K562 (cell line): ENCODE data around the gene IKZF3. TPM values are rescaled to one million over a fixed set of nuclear protein-coding genes. Genes with fewer than 3 reads are reported as not detected.

Experiments used
- ATF1 ChIP-seq, 2 experiments: fragments of 450-650 bp in 1 of 2; IDR thresholded peaks; 2 replicates each; pipeline ENCODE4 v1.6.1; 2016; ENCODE audit warnings: missing compliant biosample characterization in 1 of 2, missing genetic modification characterization in 1 of 2
- C11orf30 ChIP-seq: fragments of 450-650 bp; IDR thresholded peaks from 2 replicates; pipeline ENCODE4 v1.6.1; 2016; ENCODE audit warnings: low read depth, mild to moderate bottlenecking
- CREM ChIP-seq: IDR thresholded peaks from 2 replicates; pipeline ENCODE4 v1.6.1; 2014; ENCODE audit warnings: antibody characterized with exemption, low read depth
- ELF2 ChIP-seq: fragments of 250-450 bp; sonication (Bioruptor Pico); IDR thresholded peaks from 2 replicates; pipeline ENCODE4 v1.5.0; 2021; ENCODE audit warnings: mild to moderate bottlenecking
- ESRRA ChIP-seq: fragments of 450-650 bp; IDR thresholded peaks from 2 replicates; pipeline ENCODE4 v1.6.1; 2014; ENCODE audit warnings: low read depth, mild to moderate bottlenecking, moderate library complexity, borderline replicate concordance
- ETV5 ChIP-seq: sonication (generic); formaldehyde crosslinking; IDR thresholded peaks from 2 replicates; pipeline ENCODE4 v1.4.0; 2020; ENCODE audit warnings: low read depth, mild to moderate bottlenecking, missing genetic modification reagents
- EWSR1 ChIP-seq: fragments of 450-650 bp; IDR thresholded peaks from 2 replicates; pipeline ENCODE4 v1.6.1; 2018; ENCODE audit warnings: borderline replicate concordance, mild to moderate bottlenecking, low read depth, moderate library complexity; ENCODE audit not compliant: partially characterized antibody
- HNRNPLL ChIP-seq: fragments of 200-400 bp; formaldehyde crosslinking; IDR thresholded peaks from 2 replicates; pipeline ENCODE4 v1.6.1; 2017; ENCODE audit warnings: low read length, low read depth, mild to moderate bottlenecking; ENCODE audit not compliant: poor library complexity, severe bottlenecking
- KDM2B ChIP-seq: fragments of 250-450 bp; sonication (Bioruptor Pico); IDR thresholded peaks from 2 replicates; pipeline ENCODE4 v1.8.0; 2021; ENCODE audit warnings: mild to moderate bottlenecking, moderate library complexity
- SMAD2 ChIP-seq: fragments of 150-350 bp; IDR thresholded peaks from 2 replicates; pipeline ENCODE4 v1.6.1; 2014; ENCODE audit warnings: low read depth, mild to moderate bottlenecking, low read length
- SMAD4 ChIP-seq: fragments of 250-450 bp; sonication (Bioruptor Pico); conservative IDR thresholded peaks from 2 replicates; pipeline ENCODE4 v1.8.0; 2021; ENCODE audit warnings: inconsistent platforms, mild to moderate bottlenecking, moderate library complexity
- SRSF3 ChIP-seq: fragments of 200-400 bp; formaldehyde crosslinking; IDR thresholded peaks from 2 replicates; pipeline ENCODE4 v1.6.1; 2016; ENCODE audit warnings: mild to moderate bottlenecking, low read length, moderate library complexity; ENCODE audit not compliant: insufficient read depth
- STAG1 ChIP-seq: sonication (generic); formaldehyde crosslinking; IDR thresholded peaks from 2 replicates; pipeline ENCODE4 v1.5.0; 2020; ENCODE audit warnings: missing genetic modification reagents, borderline replicate concordance
- TBL1XR1 ChIP-seq, 2 experiments: IDR thresholded peaks; 2 replicates each; pipeline ENCODE4 v1.6.1; 2012; ENCODE audit warnings: improper control_type of control experiment in 2 of 2, low read length in 2 of 2, mild to moderate bottlenecking in 1 of 2
- WHSC1 ChIP-seq: IDR thresholded peaks from one replicate; pipeline ENCODE4 v1.6.1; 2012; ENCODE audit warnings: low read length, control low read depth, inconsistent platforms
- ZBED1 ChIP-seq: IDR thresholded peaks from 2 replicates; pipeline ENCODE4 v1.6.1; 2014
- polyA plus RNA-seq, 8 experiments: library from polyadenylated mRNA; depleted of rRNA in 4 of 8; stranded (reverse) in 5 of 8; unstranded in 3 of 8; fragments of >200 nt; fragmentation: Nextera tagmentation in 2 of 8; fragmentation: Illumina TruSeq in 1 of 8; extraction: Ambion mirVana in 2 of 8; extraction: Trizol in 1 of 8; gene quantifications; 2 replicates each; pipeline versions ENCODE4 v1.2.1 to v1.2.3, GENCODE V29; 2011 to 2014; ENCODE audit warnings: inconsistent platforms in 1 of 8, missing spikeins in 1 of 8
- total RNA-seq, 7 experiments: library from RNA; depleted of rRNA in 6 of 7; stranded (reverse); fragments of >200 nt in 6 of 7; fragmentation: Illumina TruSeq in 2 of 7; extraction: Trizol in 2 of 7; gene quantifications; 2 replicates each; pipeline versions ENCODE4 v1.2.1 to v1.2.3, GENCODE V29; 2011 to 2021; ENCODE audit warnings: low replicate concordance in 1 of 7
- TF ChIP-seq, protein P1 (sequence below), 3 experiments: IDR thresholded peaks in 2 of 3; conservative IDR thresholded peaks in 1 of 3; 2 replicates each; pipeline ENCODE4 v1.5.1; 2011 to 2012; ENCODE audit warnings: low read length in 3 of 3, mild to moderate bottlenecking in 3 of 3, control low read depth in 2 of 3, improper control_type of control experiment in 1 of 3, inconsistent platforms in 1 of 3, low read depth in 1 of 3, mixed read lengths in 1 of 3, moderate library complexity in 1 of 3; ENCODE audit not compliant: insufficient read depth in 2 of 3
- TF ChIP-seq, protein P2 (sequence below): fragments of 450-650 bp; formaldehyde crosslinking; IDR thresholded peaks from 2 replicates; pipeline ENCODE4 v1.4.0; 2020; ENCODE audit warnings: mild to moderate bottlenecking, moderate library complexity
- TF ChIP-seq, protein P3 (sequence below): sonication (generic); formaldehyde crosslinking; IDR thresholded peaks from 2 replicates; pipeline ENCODE4 v1.8.0; 2023; ENCODE audit warnings: mild to moderate bottlenecking, missing genetic modification reagents
- TF ChIP-seq, protein P4 (sequence below): fragments of 250-450 bp; sonication (Bioruptor Pico); IDR thresholded peaks from 2 replicates; pipeline ENCODE4 v1.8.0; 2021; ENCODE audit warnings: borderline replicate concordance, mild to moderate bottlenecking, moderate library complexity; ENCODE audit not compliant: poor library complexity, severe bottlenecking

Gene IKZF3
- total and polyA plus RNA-seq, 9 of the 15 experiments (the other 6 are each of a cell fraction or from before 2014, with no cell fraction given) = 0.06 to 1.6 (median 0.62) TPM

DNA sequence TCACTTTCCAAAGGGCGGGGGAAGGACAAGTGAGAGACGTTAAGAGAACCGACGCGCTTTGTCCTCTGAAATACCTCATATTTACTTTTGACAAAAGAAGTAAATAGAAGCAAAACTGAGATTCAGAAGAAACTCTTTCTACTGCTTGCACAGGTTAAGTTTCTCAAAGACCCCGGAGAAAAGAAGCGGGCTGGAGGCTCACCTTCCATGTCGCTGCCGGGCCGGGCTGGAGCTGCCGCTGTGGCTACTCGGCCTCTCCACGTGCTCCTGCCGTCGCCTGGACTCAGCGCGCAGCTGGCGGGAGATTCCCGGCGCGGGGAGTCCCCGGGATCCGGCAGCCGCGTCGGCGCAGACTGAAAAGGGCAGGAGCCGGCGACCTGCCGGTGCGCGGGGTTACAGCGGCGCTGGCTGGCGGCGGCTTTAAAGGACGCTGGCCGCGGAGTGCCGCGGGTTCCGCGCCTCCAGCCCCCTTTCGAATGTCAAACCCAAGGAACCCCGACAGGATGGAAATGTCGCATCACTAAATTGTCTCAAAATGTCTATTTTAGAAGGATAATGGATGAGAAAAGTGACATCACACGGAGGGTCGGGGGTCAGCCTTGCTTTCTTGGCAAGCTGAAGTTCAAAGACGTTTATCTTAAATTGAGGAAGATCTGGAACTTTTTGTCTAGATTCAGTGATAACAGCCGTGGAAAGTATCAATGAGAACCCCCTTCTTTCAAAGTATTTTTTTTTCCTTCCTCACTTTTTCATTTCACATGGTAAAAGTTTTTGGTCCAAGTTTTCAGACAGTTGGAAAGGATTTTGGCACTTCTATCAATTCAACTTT, at the start of gene IKZF3 (continued):
- TF ChIP-seq, protein P1, sequence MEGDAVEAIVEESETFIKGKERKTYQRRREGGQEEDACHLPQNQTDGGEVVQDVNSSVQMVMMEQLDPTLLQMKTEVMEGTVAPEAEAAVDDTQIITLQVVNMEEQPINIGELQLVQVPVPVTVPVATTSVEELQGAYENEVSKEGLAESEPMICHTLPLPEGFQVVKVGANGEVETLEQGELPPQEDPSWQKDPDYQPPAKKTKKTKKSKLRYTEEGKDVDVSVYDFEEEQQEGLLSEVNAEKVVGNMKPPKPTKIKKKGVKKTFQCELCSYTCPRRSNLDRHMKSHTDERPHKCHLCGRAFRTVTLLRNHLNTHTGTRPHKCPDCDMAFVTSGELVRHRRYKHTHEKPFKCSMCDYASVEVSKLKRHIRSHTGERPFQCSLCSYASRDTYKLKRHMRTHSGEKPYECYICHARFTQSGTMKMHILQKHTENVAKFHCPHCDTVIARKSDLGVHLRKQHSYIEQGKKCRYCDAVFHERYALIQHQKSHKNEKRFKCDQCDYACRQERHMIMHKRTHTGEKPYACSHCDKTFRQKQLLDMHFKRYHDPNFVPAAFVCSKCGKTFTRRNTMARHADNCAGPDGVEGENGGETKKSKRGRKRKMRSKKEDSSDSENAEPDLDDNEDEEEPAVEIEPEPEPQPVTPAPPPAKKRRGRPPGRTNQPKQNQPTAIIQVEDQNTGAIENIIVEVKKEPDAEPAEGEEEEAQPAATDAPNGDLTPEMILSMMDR (IDR thresholded peaks at IDR 0.05 in 2 of 3, conservative IDR thresholded peaks at IDR 0.05 in 1 of 3; ENCODE audit: insufficient read depth in 2 of 3, low read depth in 1 of 3, low read length in 3 of 3) = peak; percentile 45 to 65 (median 47); a peak in 5 of 6 replicates
- TF ChIP-seq CREM (peak; percentile 42; the same call in 1 of the 2 replicates), TBL1XR1 (IDR thresholded peaks at IDR 0.05; ENCODE audit: low read length in 2 of 2) (no peak), KDM2B (CRISPR knock-in tag) (no peak), SRSF3 (no peak), ZBED1 (no peak), SMAD4 (CRISPR knock-in tag) (peak; percentile 81), WHSC1 (no peak), ESRRA (peak; percentile 46; the same call in 1 of the 2 replicates), SMAD2 (no peak), C11orf30 (no peak), STAG1 (CRISPR knock-in tag) (no peak), ELF2 (CRISPR knock-in tag) (no peak), ATF1 (CRISPR knock-in tag; IDR thresholded peaks at IDR 0.05) (no peak), ATF1 (tag; IDR thresholded peaks at IDR 0.05) (no peak; the same call in none of the 2 replicates), ETV5 (CRISPR knock-in tag) (no peak), HNRNPLL (peak; percentile 45), EWSR1 (no peak)
- TF ChIP-seq, protein P2, sequence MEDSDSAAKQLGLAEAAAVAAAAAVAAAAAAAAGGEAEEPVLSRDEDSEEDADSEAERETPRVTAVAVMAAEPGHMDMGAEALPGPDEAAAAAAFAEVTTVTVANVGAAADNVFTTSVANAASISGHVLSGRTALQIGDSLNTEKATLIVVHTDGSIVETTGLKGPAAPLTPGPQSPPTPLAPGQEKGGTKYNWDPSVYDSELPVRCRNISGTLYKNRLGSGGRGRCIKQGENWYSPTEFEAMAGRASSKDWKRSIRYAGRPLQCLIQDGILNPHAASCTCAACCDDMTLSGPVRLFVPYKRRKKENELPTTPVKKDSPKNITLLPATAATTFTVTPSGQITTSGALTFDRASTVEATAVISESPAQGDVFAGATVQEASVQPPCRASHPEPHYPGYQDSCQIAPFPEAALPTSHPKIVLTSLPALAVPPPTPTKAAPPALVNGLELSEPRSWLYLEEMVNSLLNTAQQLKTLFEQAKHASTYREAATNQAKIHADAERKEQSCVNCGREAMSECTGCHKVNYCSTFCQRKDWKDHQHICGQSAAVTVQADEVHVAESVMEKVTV (CRISPR knock-in tag) = no peak
- TF ChIP-seq, protein P3, sequence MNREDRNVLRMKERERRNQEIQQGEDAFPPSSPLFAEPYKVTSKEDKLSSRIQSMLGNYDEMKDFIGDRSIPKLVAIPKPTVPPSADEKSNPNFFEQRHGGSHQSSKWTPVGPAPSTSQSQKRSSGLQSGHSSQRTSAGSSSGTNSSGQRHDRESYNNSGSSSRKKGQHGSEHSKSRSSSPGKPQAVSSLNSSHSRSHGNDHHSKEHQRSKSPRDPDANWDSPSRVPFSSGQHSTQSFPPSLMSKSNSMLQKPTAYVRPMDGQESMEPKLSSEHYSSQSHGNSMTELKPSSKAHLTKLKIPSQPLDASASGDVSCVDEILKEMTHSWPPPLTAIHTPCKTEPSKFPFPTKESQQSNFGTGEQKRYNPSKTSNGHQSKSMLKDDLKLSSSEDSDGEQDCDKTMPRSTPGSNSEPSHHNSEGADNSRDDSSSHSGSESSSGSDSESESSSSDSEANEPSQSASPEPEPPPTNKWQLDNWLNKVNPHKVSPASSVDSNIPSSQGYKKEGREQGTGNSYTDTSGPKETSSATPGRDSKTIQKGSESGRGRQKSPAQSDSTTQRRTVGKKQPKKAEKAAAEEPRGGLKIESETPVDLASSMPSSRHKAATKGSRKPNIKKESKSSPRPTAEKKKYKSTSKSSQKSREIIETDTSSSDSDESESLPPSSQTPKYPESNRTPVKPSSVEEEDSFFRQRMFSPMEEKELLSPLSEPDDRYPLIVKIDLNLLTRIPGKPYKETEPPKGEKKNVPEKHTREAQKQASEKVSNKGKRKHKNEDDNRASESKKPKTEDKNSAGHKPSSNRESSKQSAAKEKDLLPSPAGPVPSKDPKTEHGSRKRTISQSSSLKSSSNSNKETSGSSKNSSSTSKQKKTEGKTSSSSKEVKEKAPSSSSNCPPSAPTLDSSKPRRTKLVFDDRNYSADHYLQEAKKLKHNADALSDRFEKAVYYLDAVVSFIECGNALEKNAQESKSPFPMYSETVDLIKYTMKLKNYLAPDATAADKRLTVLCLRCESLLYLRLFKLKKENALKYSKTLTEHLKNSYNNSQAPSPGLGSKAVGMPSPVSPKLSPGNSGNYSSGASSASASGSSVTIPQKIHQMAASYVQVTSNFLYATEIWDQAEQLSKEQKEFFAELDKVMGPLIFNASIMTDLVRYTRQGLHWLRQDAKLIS (CRISPR knock-in tag) = no peak
- TF ChIP-seq, protein P4, sequence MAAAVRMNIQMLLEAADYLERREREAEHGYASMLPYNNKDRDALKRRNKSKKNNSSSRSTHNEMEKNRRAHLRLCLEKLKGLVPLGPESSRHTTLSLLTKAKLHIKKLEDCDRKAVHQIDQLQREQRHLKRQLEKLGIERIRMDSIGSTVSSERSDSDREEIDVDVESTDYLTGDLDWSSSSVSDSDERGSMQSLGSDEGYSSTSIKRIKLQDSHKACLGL (CRISPR knock-in tag) = no peak
